GM12878 (cell line): ENCODE results near the gene CA10. TPM values are rescaled to one million over a fixed set of nuclear protein-coding genes. Genes with fewer than 3 reads are reported as not detected.

Experiments
- ATAC-seq: fragments of 200-7000 bp; cut with Tn5 transposase; 3 replicates; pipeline ENCODE4 v1.9.1; 2020; ENCODE audit warnings: mild to moderate bottlenecking, moderate library complexity
- BruUV-seq: library from RNA; stranded (reverse); fragments of 400-500 nt; replicated peaks from 2 replicates; lab custom pipeline; 2021; lab: Mats Ljungman, UMichigan
- CTCF ChIA-PET: fragments of 300-600 bp; sonication (Branson Sonifier 250); formaldehyde crosslinking; extraction: SDS; loops from one replicate; lab custom pipeline; 2021; ENCODE audit warnings: inconsistent platforms; lab: Yijun Ruan, JAX
- POLR2A ChIA-PET: fragments of 350-600 bp; formaldehyde crosslinking; extraction: SDS; loops from one replicate; lab custom pipeline; 2021; ENCODE audit warnings: inconsistent platforms; lab: Charles Lee
- RAD21 ChIA-PET: fragments of 300-600 bp; sonication (Branson Sonifier 250); formaldehyde crosslinking; loops from one replicate; lab custom pipeline; 2023; ENCODE audit warnings: antibody characterized with exemption; ENCODE audit not compliant: unreplicated experiment; lab: Charles Lee
- SMC1A ChIA-PET: fragments of 300-600 bp; sonication (Branson Sonifier 250); formaldehyde crosslinking; loops from one replicate; lab custom pipeline; 2023; ENCODE audit not compliant: unreplicated experiment, uncharacterized antibody; lab: Charles Lee
- DNase-seq: peaks from one replicate; pipeline ENCODE4 v3.0.0-alpha.2; 2011; ENCODE audit warnings: low read depth, low spot score
- FAIRE-seq: peaks from 3 replicates; lab custom pipeline; 2011; peaks lifted over from hg19 to GRCh38; lab: Jason Lieb, UNC
- H2AFZ ChIP-seq: 2 replicates; pipeline ENCODE4 v1.6.0; 2011; ENCODE audit warnings: low read depth, low read length, control low read depth; ENCODE audit not compliant: control insufficient read depth
- H3K27ac ChIP-seq: 2 replicates; pipeline ENCODE4 v1.5.1; 2011; ENCODE audit warnings: control low read depth; ENCODE audit not compliant: control insufficient read depth, insufficient read depth
- H3K27me3 ChIP-seq, 2 experiments: replicated peaks in 1 of 2; 2 replicates each; pipeline versions ENCODE4 v1.6.0 to v1.6.1; 2011; ENCODE audit warnings: low read length in 1 of 2; ENCODE audit not compliant: control insufficient read depth in 2 of 2, insufficient read depth in 2 of 2
- H3K36me3 ChIP-seq, 2 experiments: 2 replicates each; pipeline ENCODE4 v1.5.1; 2011; ENCODE audit warnings: low read length in 1 of 2; ENCODE audit not compliant: control insufficient read depth in 2 of 2, insufficient read depth in 2 of 2
- H3K4me1 ChIP-seq: 2 replicates; pipeline ENCODE4 v1.6.1; 2011; ENCODE audit warnings: mild to moderate bottlenecking, low read length, moderate library complexity, mixed read lengths; ENCODE audit not compliant: control insufficient read depth, insufficient read depth
- H3K4me2 ChIP-seq: 2 replicates; pipeline ENCODE4 v1.6.0; 2011; ENCODE audit warnings: control low read depth; ENCODE audit not compliant: control insufficient read depth, insufficient read depth
- H3K4me3 ChIP-seq: fragments of 200-600 bp; sonication (generic); 2 replicates; pipeline ENCODE4 v1.5.1; 2016
- H3K79me2 ChIP-seq: 2 replicates; pipeline ENCODE4 v1.6.0; 2011; ENCODE audit warnings: low read length; ENCODE audit not compliant: control insufficient read depth, insufficient read depth
- H3K9ac ChIP-seq: 2 replicates; pipeline ENCODE4 v1.8.0; 2011; ENCODE audit warnings: low read length, control low read depth, mixed read lengths; ENCODE audit not compliant: control insufficient read depth, insufficient read depth
- H3K9me3 ChIP-seq: replicated peaks from 3 replicates; pipeline ENCODE4 v1.5.1; 2011; ENCODE audit warnings: mild to moderate bottlenecking, low read length; ENCODE audit not compliant: control insufficient read depth, insufficient read depth
- H4K20me1 ChIP-seq: 2 replicates; pipeline ENCODE4 v1.6.0; 2011; ENCODE audit not compliant: control insufficient read depth, insufficient read depth
- E2F4 ChIP-seq: IDR thresholded peaks from 2 replicates; pipeline ENCODE4 v1.6.1; 2012; ENCODE audit warnings: low read depth, low read length, improper control_type of control experiment
- IKZF1 ChIP-seq: fragments of 450-650 bp; conservative IDR thresholded peaks from 2 replicates; pipeline ENCODE4 v1.6.1; 2017; ENCODE audit warnings: antibody characterized with exemption, mild to moderate bottlenecking
- KDM1A ChIP-seq: fragments of 200-600 bp; sonication (generic); IDR thresholded peaks from 2 replicates; pipeline ENCODE4 v1.6.1; 2016; ENCODE audit warnings: borderline replicate concordance
- KLF5 ChIP-seq: fragments of 450-650 bp; IDR thresholded peaks from 2 replicates; pipeline ENCODE4 v1.6.1; 2014; ENCODE audit warnings: mild to moderate bottlenecking; ENCODE audit not compliant: partially characterized antibody
- NRF1 ChIP-seq: conservative IDR thresholded peaks from 2 replicates; pipeline ENCODE4 v1.6.1; 2011; ENCODE audit warnings: mild to moderate bottlenecking, low read depth, low read length, improper control_type of control experiment
- RELB ChIP-seq: fragments of 450-650 bp; IDR thresholded peaks from 2 replicates; pipeline ENCODE4 v1.6.1; 2017; ENCODE audit warnings: low read depth, mild to moderate bottlenecking, moderate library complexity
- SIN3A ChIP-seq: IDR thresholded peaks from 2 replicates; pipeline ENCODE4 v1.6.1; 2012; ENCODE audit warnings: low read depth, low read length, improper control_type of control experiment
- TBL1XR1 ChIP-seq: IDR thresholded peaks from 2 replicates; pipeline ENCODE4 v1.6.1; 2012; ENCODE audit warnings: low read depth, low read length, improper control_type of control experiment
- ZBED1 ChIP-seq: IDR thresholded peaks from 2 replicates; pipeline ENCODE4 v1.6.1; 2016; ENCODE audit warnings: borderline replicate concordance
- ZNF384 ChIP-seq: IDR thresholded peaks from 2 replicates; pipeline ENCODE4 v1.6.1; 2012; ENCODE audit warnings: low read depth, mild to moderate bottlenecking, low read length, improper control_type of control experiment, borderline replicate concordance
- WGBS: methylation state at CpG from one replicate; pipeline ENCODE4 v1.1.6; 2016; ENCODE audit warnings: low lambda C conversion rate; ENCODE audit not compliant: insufficient replicate concordance, insufficient coverage; ENCODE audit errors: missing lambda C conversion rate; 5-methylcytosine and 5-hydroxymethylcytosine counted together
- in situ Hi-C: fragments of 300-500 bp; cut with MboI; formaldehyde crosslinking; loops from 9 replicates; pipeline ENCODE4 v1.14.3; 2018; ENCODE audit warnings: mixed read lengths
- intact Hi-C: fragments of 100-400 bp; cut with micrococcal nuclease; formaldehyde crosslinking; loops from one replicate; pipeline ENCODE4 v1.14.2; 2022; ENCODE audit not compliant: unreplicated experiment
- polyA plus RNA-seq, 11 experiments: library from polyadenylated mRNA; depleted of rRNA in 4 of 11; unstranded in 6 of 11; stranded (reverse) in 5 of 11; fragments of >200 nt; fragmentation: Nextera tagmentation in 4 of 11; fragmentation: Illumina TruSeq in 1 of 11; extraction: Ambion mirVana in 4 of 11; extraction: Trizol in 1 of 11; gene quantifications; 1 replicate in 1 of 11; 2 replicates in 10 of 11; pipeline versions ENCODE4 v1.2.1 to v1.2.3, GENCODE V29; 2011 to 2016; ENCODE audit warnings: inconsistent platforms in 2 of 11, missing spikeins in 2 of 11, low read depth in 1 of 11
- total RNA-seq, 4 experiments: library from RNA; depleted of rRNA in 3 of 4; stranded (reverse); fragments of >200 nt in 3 of 4; fragmentation: Illumina TruSeq in 1 of 4; extraction: Trizol in 1 of 4; gene quantifications; 2 replicates each; pipeline versions ENCODE4 v1.2.1 to v1.2.3, GENCODE V29; 2013 to 2021

Gene CA10
- total and polyA plus RNA-seq, 10 of the 15 experiments (the other 5 are each of a cell fraction or from before 2014, with no cell fraction given): not detected

GRCh38 chr17:52120465-52120864 lies 38.0 kb downstream of the CA10 start:
- H4K20me1 ChIP-seq: no peaks in the 10 kb centered on the region
- no peaks in the 10 kb centered on the region for H3K79me2 ChIP-seq
- ATAC-seq (no peak), FAIRE-seq (no peak)
- H3K27me3 ChIP-seq: no peaks in the 10 kb centered on the region
- CTCF ChIA-PET: no interaction called here
- SMC1A ChIA-PET: no interaction called here
- no peaks in the 10 kb centered on the region for H3K4me1 ChIP-seq
- H2AFZ ChIP-seq: no peak overlapping the region
- H3K9me3 ChIP-seq: no peaks in the 10 kb centered on the region
- intact Hi-C loops: no loop called here
- H3K9ac ChIP-seq: no peak overlapping the region
- TF ChIP-seq KDM1A (no peak), ZNF384 (no peak), ZBED1 (no peak), RELB (no peak), NRF1 (no peak), KLF5 (no peak), IKZF1 (no peak), TBL1XR1 (no peak), E2F4 (no peak), SIN3A (no peak)
- TF ChIP-seq, all 136 proteins: peak for 0
- ChIA-PET POLR2A (no interaction called here), RAD21 (no interaction called here)
- Histone ChIP-seq H3K4me2 (no peak overlapping the region), H3K27ac (no peak overlapping the region), H3K4me3 (no peak overlapping the region), H3K36me3 (no peaks in the 10 kb centered on the region)
- no TSS peak for BruUV-seq
- no peak for DNase-seq
- WGBS: 14% methylated on average over 2 of the region's 2 CpGs
- in situ Hi-C loops: no loop called here
